Measurements from ENCODE around the gene EMID1.

Gene EMID1

GRCh38 chr22:29195964-29196666 lies 9.6 kb upstream of the EMID1 start:
- no peak for TF ChIP-seq CTCF (IDR thresholded peaks at IDR 0.05)

GRCh38 chr22:29197096-29197495 lies 8.6 kb upstream of the EMID1 start:
- TF ChIP-seq CTCF (IDR thresholded peaks at IDR 0.05): no peak

- no peak for TF ChIP-seq CTCF (IDR thresholded peaks at IDR 0.05)
Observed at GRCh38 chr22:29198240-29198639, 7.5 kb upstream of the EMID1 start.

- no peak for TF ChIP-seq CTCF (IDR thresholded peaks at IDR 0.05)
Observed at GRCh38 chr22:29199702-29200400, 5.8 kb upstream of the EMID1 start.

- no peak for TF ChIP-seq CTCF (IDR thresholded peaks at IDR 0.05)
Observed at GRCh38 chr22:29200901-29201300, 4.8 kb upstream of the EMID1 start.

- TF ChIP-seq CTCF (IDR thresholded peaks at IDR 0.05): no peak
Observed at GRCh38 chr22:29201782-29202181, 3.9 kb upstream of the EMID1 start.

GRCh38 chr22:29202212-29203192 lies 3.2 kb upstream of the EMID1 start:
- no peak; the same call in 1 of the 2 replicates for TF ChIP-seq CTCF (IDR thresholded peaks at IDR 0.05)

Measured in LNCAP (cell line).